ENCODE results near the gene MAPKAPK2.

- TF ChIP-seq CTCF (IDR thresholded peaks at IDR 0.05; ENCODE audit: low read length), result no peak
- TF ChIP-seq EZH2 (IDR thresholded peaks at IDR 0.05; ENCODE audit: borderline replicate concordance, low read length), result no peak
Measured at GRCh38 chr1:206739411-206740076, 54.8 kb downstream of the MAPKAPK2 start.

Data from OCI-LY1 (cell line).